Measurements from ENCODE around the gene RBFA. TPM values are rescaled to one million over a fixed set of nuclear protein-coding genes. Genes with fewer than 3 reads are reported as not detected.

Gene RBFA
- total and polyA plus RNA-seq, 10 of the 15 experiments (the other 5 are each of a cell fraction or from before 2014, with no cell fraction given) = 7.2 to 56.0 (median 37.7) TPM

GRCh38 chr18:80033181-80034067 lies 810 bp upstream of the RBFA start (continued):
- TF ChIP-seq SP1 (IDR thresholded peaks at IDR 0.05; ENCODE audit: low read depth, low read length) (peak; percentile 84), MLLT1 (IDR thresholded peaks at IDR 0.05) (peak; percentile 94), YY1 (IDR thresholded peaks at IDR 0.05; ENCODE audit: low read depth, low read length) (no peak), ZNF687 (IDR thresholded peaks at IDR 0.05) (peak; percentile 73), CTCF (IDR thresholded peaks at IDR 0.05 in 2 of 3, conservative IDR thresholded peaks at IDR 0.05 in 1 of 3; ENCODE audit: control insufficient read depth in 2 of 3, extremely low read depth in 1 of 3, insufficient read depth in 1 of 3, low read depth in 3 of 3, low read length in 3 of 3) (no peak), SRF (IDR thresholded peaks at IDR 0.05; ENCODE audit: low read depth in 2 of 2, low read length in 2 of 2) (no peak), HDAC2 (IDR thresholded peaks at IDR 0.05) (no peak), PAX5 (IDR thresholded peaks at IDR 0.05; ENCODE audit: borderline replicate concordance, low read depth, low read length) (peak; percentile 72; the same call in 1 of the 2 replicates), IRF3 (IDR thresholded peaks at IDR 0.05) (no peak), IKZF2 (IDR thresholded peaks at IDR 0.05) (peak; percentile 63 to 65), EED (IDR thresholded peaks at IDR 0.05; ENCODE audit: low read depth) (peak; percentile 54; the same call in 1 of the 2 replicates), RB1 (IDR thresholded peaks at IDR 0.05; ENCODE audit: borderline replicate concordance) (no peak), FOXK2 (IDR thresholded peaks at IDR 0.05) (peak; percentile 43; the same call in 1 of the 2 replicates), BACH1 (IDR thresholded peaks at IDR 0.05; ENCODE audit: borderline replicate concordance) (peak; percentile 71; the same call in 1 of the 2 replicates), STAT3 (IDR thresholded peaks at IDR 0.05; ENCODE audit: low read depth, low read length) (no peak), BCL11A (IDR thresholded peaks at IDR 0.05; ENCODE audit: low read depth, low read length) (no peak), USF1 (IDR thresholded peaks at IDR 0.05; ENCODE audit: borderline replicate concordance, extremely low read length, insufficient read depth, low read depth, low read length) (no peak)

Data from GM12878 (cell line).